ENCODE measurements around the gene TMEM219.
A peak's percentile ranks its signal among the peaks of the same experiment; 100 is the strongest.
"Not testable (repeated sequence)": the region's sequence is repeated elsewhere in the genome, so short reads cannot be mapped to it uniquely, and the experiment has no call there.

The TMEM219 gene, protein sequence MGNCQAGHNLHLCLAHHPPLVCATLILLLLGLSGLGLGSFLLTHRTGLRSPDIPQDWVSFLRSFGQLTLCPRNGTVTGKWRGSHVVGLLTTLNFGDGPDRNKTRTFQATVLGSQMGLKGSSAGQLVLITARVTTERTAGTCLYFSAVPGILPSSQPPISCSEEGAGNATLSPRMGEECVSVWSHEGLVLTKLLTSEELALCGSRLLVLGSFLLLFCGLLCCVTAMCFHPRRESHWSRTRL

DNA sequence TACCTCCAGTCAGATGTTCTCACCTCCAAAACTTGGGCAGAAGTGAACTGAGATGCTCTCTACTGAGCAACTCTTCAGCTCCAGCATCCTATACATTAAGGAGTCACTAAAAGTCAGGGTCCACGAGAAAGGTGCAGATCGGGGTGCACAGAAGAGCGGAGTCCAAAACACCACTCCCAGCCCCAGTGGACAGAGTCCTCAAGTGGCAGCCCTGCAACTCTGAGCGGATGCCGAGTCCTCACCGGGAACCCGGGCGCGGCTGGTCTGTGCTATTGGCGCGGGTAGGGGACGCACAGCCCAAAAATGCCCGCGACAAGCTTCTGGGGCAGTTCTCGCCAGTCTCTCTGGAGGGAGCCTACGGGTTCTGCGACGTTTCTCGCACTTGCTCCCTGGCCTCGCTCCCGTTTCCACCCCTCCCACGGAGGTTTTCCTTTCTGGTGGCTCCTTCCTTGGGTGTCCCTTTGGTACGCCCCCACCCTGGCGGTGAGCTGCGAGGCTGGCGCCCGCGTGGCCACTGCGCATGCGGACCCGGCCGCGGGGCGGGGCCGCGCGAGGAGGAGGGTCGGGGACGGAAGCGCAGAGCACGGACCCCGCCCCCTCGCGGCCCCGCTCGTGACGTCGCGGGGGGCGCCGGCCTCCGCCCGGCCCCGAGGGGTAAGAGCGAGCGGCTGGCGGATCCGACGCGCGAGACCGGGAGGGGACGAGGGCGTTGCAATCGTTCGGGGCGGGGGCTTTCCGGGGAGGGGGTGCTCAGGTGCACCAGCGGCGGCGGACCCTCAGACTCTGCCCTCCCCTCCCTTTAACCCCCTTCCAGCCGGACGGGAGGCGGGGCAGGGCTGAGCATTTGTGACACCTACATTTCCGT, at the start of gene TMEM219:
TMEM219 (plus strand) TSS at position 601 of the 865 bp plus-strand sequence. CDS start 1,065 bp downstream, outside the sequence.
- DNase-seq, result peak; percentile 95

DNA sequence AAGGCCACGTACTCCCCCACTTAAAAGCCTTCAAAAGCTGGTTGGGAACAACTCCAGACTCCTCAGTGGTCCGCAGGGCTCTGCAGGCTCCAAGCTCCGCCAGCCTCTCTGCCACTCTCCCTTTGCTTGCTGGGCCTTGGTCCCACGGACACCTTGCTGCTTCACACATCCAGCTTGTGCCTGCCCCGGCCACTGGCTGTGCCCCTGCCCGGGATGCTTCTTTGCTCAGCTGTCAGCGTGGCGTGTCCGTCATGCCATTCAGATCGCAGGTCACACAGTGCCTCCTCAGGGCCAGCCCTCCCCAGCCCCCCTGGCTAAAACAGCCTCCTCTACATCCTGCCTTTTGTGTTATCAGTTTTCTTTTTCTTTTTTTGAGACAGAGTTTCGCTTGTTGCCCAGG, 49.8 kb upstream of the TMEM219 start:
- no peak for DNase-seq

DNA sequence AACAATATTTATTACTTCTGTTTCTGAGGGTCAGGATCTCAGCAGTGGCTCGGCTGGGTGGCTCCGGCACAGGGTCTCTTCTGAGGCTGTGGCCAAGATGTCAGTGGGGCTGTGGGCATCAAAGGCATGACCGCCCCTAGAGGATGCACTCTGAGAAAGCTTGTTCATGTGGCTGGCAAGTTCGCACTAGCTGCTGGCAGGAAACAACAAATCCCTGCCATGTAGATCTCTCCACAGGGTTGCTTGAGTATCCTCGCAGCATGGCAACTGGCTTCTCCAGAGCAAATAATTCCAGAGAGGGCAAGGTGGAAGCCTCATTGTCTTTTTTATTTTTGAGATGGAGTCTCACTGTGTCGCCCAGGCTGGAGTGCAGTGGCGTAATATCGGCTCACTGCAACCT, 48.4 kb upstream of the TMEM219 start:
- no peak for DNase-seq

DNA sequence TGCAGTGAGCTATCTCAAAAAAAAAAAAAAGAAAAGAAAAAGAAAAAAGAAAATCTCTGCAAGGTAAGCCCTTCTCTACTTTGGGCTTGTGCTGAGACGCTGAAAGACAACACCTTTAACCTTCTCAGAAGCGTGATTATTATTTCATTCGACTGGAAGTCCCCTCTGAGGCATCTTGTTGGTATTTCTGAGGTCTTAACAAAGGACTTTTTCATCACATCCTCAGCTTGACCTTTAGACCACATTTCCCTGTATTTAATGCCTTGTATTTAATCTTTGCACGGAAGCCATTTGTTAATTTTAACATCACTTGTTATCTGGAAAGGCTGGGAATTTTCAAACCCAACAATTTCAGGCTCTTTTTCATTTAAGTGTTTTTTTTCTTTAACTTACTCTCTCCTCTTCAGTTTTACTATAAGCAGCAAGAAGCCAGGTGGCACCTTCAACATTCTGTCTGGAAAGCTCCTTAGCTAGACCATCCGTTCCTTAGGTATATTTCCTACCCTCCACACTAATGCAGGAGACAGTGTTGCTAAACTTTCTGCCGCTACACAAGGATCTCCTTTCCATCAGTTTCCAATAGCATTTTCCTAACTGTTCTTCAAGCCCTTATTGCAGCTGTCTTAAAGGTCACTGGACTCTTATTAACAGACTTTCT, 46.2 kb upstream of the TMEM219 start:
- no peak for DNase-seq

DNA sequence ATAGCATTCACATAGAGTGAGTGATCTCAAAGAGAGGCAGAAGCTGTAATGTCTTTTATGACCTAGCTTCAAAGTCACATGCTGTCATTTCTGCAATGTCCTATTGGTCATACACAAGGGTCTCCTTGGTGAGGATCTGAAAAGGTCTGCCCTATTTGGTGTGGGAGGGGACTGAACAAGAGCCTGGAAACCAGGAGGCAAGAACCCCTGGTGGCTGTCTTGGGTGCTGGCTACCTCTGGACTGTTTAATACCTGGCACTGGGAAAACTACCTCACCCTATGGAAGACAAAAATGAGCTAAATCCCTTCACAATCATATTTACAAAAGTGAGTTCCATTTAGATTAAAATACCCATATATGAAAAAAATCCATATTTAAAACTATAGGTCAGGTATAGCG, 44.9 kb upstream of the TMEM219 start:
- DNase-seq, result no peak

DNA sequence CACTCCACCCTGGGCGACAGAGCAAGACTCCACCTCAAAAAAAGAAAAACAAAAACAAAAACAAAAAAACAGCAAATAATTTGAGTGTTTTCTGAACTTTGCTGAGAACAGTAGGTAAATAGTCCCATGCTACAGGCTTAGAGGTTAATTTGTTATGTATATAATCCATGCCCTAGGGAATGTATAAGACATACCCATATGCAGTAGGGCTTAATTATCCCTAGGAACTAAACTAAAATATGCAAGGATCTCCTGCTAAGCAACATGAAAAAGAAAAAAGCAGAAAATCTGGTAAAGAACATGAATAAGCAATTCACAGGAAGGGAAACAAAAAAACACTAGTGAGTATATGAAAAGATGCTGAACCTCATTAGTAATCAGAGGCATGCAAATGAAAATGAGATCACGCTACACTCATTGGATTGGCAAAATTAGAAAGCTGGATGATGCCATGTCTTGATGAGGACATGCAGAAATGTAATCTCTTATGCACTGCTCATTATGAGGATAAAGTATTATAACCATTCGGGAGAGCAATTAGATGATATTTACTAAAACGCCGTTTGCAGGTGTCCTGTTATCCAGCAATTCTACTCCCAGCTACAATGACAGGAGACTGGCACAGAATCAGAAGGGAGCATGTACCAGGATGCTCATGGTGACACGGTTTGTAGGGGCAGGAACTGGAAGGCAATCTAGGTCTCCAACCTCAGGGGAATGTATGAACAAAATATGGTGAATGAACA, 41.4 kb upstream of the TMEM219 start:
- DNase-seq, result no peak

DNA sequence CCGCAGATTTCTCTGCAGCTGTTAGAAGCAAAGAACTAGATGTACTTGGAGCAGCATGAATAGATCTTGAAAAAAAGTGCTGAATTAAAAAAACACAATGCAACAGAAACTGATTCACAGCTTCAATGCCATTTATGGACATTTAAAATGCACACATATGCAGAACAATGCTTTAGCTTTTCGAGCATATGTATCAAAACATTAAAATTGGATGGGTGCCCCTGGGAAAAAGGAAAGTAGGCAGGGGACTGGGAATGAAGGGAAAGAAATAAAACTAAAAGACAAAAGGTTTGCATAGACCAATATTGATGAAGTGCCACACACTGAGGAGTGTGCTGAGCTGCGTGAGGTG, 40.9 kb upstream of the TMEM219 start:
- DNase-seq, result no peak

DNA sequence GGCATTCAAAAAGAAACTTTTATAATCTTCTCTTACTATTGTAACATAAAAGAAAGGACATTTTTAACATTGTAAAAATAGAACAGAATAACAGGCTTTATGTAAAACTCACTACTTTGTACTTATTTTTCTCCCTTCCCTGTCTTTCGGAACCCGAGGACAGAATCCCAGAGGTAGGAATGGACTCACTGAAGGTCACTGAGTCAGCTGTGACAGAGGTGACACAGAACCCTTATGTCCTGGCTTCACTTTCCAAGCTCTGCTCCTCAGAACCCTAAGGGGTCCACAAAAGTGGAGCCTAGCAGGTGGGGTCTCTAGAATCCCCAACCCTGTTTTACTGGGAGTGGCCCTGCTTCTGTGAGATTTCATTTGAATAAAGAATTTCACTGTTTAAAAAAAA, 39.6 kb upstream of the TMEM219 start:
- DNase-seq, result no peak

DNA sequence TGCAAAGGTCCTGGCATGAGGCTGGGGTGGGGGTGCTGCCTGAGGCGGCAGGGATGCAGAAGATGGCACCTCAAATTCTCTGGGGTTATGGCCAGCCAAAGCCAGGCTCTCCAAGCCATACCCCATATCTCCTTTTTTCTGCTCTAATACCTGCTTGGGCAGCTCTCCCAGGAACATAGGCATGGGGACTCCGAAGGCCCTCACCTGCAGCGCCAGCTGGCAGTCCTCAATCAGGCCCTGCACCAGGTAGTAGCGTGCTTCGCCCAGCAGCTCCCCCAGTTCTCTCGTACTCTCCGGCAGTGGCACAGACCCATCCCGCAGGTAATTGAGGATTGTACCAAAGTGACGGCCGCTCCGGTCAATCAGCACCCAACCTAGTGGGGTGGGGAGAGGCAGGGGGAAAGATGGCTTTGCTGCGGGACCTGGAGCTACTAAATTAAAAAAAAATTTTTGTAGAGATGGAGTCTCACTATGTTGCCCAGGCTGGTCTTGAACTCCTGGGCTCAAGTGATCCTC, 38.8 kb upstream of the TMEM219 start:
- no peak for DNase-seq

DNA sequence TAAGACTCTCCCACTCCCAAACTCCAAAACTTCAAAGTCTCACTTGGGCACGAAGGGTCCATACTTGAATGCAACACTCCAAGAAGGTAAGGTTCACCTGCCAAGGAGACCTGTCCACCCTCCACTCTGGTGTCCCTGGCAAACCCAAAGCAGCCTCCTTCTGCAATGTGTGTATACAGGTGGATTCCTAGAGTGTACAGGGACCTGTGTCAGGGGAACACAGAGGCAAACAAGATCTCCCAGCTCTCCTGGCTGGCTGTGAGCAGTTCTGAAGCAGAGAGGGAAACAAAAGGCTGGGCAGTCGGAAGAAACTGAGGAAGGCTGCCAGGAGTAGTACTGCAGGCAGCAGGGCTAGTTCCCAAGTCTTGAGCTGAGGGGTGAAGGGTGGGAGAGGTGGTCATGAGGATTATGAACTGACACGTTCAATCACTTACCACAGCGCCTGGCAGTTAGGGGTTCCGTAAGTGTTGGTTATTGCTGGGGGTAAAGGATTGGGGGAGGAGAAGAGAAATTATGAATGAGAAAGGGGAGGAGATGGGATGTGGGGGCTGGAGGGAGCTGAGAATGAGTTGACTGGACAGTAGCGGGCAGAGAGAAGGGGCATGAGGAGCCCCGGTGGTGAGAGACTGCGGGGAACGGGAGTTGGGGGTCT, 36.6 kb upstream of the TMEM219 start:
- no peak for DNase-seq

DNA sequence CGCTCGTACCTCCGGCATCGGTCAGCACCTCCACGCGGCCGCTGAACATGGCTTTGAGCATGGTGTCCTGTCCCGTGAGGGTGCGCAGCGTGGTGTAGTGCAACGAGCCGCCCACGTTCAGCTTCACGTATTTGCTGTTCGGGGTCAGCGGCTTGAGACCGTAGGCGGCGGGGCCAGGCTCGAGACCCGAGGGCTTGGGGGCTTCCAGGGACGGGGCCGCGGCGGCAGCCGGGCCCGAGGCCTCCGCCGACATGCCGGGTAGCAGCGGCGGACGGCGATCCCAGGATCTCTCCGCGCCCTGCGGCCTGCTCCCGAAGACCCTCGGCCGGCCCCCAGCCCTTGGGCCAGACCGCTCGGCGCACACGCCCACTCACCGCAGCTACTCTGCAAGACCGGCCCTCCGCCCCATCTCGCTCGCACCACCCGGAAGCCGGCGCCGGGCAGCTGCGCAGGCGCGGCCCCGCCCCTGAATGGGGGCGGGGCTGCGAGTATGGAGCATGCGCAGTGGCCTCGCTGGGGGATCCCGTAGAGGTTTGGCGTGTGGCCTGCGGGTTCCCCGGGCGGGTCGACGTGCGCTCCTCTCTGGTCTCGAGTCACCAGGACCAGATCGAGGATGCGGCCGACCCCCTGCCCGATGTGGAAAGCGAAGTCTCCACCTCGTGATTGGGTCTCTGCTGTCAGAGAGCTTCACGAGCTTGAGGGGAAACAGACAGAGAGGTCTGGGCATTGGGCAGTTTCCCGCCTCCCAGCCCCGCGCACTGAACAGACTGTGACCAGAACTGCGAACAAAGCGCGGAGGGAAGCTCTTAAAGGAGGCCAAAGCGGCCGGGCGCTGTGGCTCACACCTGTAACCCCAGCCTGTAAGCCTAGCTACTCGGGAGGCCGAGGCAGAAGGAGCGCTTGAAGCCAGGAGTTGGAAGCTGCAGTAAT, 35.8 kb upstream of the TMEM219 start, which contains the start of gene KCTD13:
KCTD13 (minus strand) TSS at position 446 of the 930 bp plus-strand sequence; CDS start at position 253, 193 bp downstream.
- DNase-seq, result peak; percentile 95

DNA sequence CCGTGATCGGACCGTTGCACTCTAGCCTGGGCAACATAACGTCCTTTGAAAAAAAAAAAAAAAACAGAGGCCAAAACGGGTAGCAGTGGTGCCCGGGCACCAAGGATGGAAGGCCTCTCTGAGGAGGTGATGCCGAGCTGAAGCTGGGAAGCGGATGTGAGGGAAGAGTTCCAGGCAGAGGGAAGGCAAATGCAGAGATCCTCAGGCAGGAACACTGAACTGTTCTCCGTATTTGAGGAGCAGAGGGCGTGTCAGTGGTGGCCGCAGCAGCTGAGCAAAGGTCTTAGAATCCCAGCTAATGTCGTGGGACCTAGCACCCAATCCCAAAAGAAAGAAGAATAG, 35.2 kb upstream of the TMEM219 start:
- DNase-seq, result no peak

DNA sequence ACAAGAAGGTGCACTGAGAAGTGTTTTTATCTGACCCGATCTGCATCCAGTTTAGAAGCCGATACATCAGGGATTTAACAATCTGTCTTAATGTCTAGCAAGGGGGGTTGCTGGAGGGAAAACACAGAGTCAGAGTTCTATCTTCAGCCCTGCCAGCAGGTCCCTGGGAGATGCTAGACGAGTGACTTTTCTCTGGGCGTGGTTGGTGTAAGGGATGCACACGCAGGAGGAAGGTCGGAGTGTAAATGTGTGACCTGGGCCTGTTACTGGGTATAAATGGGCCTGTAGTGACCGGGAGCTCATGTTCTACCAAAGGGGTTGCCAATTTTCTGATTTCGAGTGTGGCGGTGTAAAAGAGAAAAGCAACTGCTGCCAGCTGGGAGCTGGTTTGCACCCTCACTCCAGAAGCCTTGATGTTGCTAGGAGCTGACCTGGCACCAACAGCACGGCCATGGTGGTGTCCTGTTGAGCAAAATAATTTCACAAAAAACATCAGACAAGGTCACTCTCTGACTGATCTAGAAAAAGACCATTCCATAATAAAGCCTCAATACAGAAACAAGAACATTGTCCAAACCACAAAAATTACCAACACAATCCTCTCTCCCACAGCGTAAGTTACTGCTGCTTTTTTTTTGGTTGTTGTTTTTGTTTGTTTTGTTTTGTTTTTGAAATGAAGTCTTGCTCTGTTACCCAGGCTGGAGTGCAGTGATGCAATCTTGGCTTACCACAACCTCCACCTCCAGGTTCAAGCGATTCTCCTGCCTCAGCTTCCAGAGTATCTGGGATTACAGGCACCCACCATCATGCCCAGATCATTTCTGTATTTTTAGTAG, 34.6 kb upstream of the TMEM219 start:
- DNase-seq, result no peak

DNA sequence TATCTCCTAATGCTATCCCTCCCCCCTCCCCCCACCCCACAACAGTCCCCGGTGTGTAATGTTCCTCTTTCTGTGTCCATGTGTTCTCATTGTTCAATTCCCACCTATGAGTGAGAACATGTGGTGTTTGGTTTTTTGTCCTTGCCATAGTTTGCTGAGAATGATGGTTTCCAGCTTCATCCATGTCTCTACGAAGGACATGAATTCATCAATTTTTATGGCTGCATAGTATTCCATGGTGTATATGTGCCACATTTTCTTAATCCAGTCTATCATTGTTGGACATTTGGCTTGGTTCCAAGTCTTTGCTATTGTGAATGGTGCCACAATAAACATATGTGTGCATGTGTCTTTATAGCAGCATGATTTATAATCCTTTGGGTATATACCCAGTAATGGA, 30.1 kb upstream of the TMEM219 start:
- not testable (repeated sequence) for DNase-seq

DNA sequence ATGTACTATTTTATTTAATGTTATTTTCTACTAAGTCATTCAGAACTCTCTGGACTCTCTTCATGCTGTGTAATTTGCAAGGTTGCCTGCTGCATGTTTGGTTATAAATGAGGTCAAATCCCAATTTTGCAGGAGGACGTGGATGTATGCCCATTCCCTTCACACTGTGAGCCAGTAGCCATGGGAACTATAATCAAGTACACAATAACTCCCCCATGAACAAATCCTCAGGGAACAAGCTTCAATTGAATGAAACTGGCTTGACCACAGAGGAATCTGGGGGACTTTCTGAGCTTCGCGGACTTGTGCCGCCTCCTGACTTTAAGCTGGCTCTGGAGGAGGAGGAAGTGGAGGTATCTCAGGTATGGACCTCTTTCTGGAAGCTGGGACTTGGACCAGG, 21.2 kb upstream of the TMEM219 start:
- no peak for DNase-seq

DNA sequence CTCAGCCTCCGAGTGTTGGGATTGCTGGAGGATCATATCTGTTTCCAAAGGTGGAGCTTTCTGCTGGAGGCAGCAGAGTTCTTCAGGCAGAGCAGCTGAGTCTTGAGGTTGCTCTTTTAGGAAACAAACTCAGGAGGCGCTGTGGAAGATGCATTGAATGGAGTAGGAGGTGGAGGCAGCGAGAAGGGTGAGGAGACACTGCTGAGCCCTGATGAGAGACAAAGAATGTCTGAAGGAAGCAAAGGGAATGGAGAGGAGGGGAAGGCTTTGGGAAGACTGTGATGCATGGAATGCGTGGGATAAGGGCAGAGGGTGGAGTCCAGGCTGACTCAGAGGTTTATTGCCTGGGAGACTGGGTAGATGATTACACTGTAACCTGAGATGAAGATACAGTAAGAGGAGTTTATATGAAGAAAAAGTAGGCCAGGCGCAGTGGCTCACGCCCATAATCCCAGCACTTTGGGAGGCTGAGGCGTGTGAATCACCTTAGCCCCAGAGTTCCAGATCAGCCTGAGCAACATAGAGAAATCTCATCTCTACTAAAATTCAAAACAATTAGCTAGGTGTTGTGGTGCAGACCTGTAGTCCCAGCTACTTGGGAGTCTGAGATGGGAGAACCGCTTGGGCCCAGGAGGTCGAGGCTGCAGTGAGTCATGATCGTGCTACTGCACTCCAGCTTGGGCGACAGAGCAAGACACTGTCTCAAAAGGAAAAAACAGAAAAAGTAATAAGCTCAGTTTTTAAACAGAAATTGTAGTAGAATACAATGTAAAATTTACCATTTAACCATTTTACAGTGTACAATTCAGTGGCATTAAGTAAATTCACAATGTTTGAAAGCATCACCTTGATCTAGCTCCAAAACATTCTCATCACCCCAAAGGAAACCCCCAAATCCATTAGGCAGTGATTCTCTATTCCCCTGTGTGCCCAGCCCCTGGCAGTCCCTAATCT, 17.8 kb upstream of the TMEM219 start:
- no peak for DNase-seq

DNA sequence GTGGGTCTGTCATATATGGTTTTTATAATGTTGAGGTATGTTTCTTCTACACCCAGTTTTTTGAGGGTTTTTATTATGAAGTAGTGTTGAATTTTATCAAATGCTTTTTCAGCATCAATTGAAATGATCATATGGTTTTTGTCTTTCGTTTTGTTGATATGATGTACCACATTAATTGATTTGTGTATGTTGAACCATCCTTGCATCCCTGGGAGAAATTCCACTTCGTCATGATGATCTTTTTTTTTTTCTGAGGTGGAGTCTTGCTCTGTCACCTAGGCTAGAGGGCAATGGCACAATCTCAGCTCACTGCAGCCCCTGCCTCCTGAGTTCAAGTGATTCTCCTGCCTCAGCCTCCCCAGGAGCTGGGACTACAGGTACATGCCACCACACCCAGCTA, 14.0 kb upstream of the TMEM219 start:
- no peak for DNase-seq

DNA sequence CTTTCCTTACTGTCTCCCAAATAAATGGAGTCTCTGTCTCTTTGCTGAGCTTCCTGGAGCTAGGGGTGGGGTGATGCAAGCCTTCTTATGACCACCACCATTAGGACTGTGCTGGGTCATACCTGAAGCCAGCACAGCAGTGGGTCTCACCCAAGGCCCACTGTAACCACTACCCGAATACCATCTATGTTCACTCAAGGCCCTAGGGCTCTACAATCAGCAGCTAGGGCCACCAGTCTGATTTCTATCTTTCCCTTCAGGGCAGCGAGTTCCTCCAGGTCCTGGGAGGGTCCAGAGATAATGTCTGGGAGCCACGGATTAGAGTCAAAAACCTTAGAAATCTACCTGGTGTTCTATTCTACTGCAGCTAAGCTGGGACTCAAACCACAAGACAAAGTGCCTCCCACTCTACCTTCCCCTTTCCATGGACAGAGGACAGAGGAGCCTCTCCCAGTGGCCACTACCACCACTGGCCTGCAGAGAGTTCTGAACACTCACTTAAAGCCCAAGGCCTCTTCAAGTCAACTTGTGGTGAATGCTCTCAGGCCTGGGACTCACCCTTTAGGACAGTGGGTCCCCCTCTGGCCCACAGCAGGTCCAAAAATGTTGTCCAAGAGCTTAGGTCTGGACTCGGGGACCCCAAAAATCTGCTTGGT, 10.9 kb upstream of the TMEM219 start:
- DNase-seq, result no peak

All from activated CD4-positive, CD25-positive, alpha-beta regulatory T cell treated with anti-CD3 and anti-CD28 coated beads, Interleukin-2, amount 50 U/mL, for 72 hours (primary cell).